ENCODE results near the gene ADGRL3. TPM values are rescaled to one million over a fixed set of nuclear protein-coding genes. Genes with fewer than 3 reads are reported as not detected.

The ADGRL3 gene
- total and polyA plus RNA-seq, 4 donors = 0.39 to 59.9 (median 2.9) TPM

GRCh38 chr4:62051332-62051731 is 851.2 kb downstream of the ADGRL3 start:
- Histone ChIP-seq H3K27ac (ENCODE audit: low read depth in 1 of 2, low read length in 1 of 2) (no peak overlapping the region), H3K9me3 (ENCODE audit: control insufficient read depth in 4 of 4, insufficient read depth in 3 of 4, low read length in 3 of 4) (no peaks in the 10 kb centered on the region), H3K4me1 (ENCODE audit: control insufficient read depth in 5 of 5, insufficient read depth in 5 of 5, low read length in 5 of 5) (no peaks in the 10 kb centered on the region), H3K36me3 (ENCODE audit: control insufficient read depth in 4 of 4, insufficient read depth in 4 of 4, low read length in 4 of 4) (no peaks in the 10 kb centered on the region), H3K4me3 (no peak overlapping the region), H3K27me3 (ENCODE audit: control insufficient read depth in 3 of 3, insufficient read depth in 3 of 3, low read length in 2 of 3) (no peaks in the 10 kb centered on the region), H3K9ac (ENCODE audit: insufficient read depth in 1 of 2, low read length in 2 of 2) (no peak overlapping the region)
- 76 to 78% methylated on average over 3 of the region's 3 CpGs for WGBS, 2 donors
- DNase-seq = no peak
- TF ChIP-seq CTCF (IDR thresholded peaks at IDR 0.05; ENCODE audit: control extremely low read depth, extremely low read depth) = no peak
- no peak for ATAC-seq (ENCODE audit: insufficient read depth, low FRiP score)

GRCh38 chr4:62053974-62054373 is 853.8 kb downstream of the ADGRL3 start:
- Histone ChIP-seq H3K9me3 (ENCODE audit: control insufficient read depth in 4 of 4, insufficient read depth in 3 of 4, low read length in 3 of 4) (no peaks in the 10 kb centered on the region), H3K4me3 (no peak overlapping the region), H3K9ac (ENCODE audit: insufficient read depth in 1 of 2, low read length in 2 of 2) (no peak overlapping the region), H3K36me3 (ENCODE audit: control insufficient read depth in 4 of 4, insufficient read depth in 4 of 4, low read length in 4 of 4) (no peaks in the 10 kb centered on the region), H3K27me3 (ENCODE audit: control insufficient read depth in 3 of 3, insufficient read depth in 3 of 3, low read length in 2 of 3) (no peaks in the 10 kb centered on the region), H3K4me1 (ENCODE audit: control insufficient read depth in 5 of 5, insufficient read depth in 5 of 5, low read length in 5 of 5) (peaks cover 0 to 7% (median 0%) of the 10 kb centered on the region in 5 donors), H3K27ac (ENCODE audit: low read depth in 1 of 2, low read length in 1 of 2) (no peak overlapping the region)
- DNase-seq (no peak), ATAC-seq (ENCODE audit: insufficient read depth, low FRiP score) (no peak)
- no peak for TF ChIP-seq CTCF (IDR thresholded peaks at IDR 0.05; ENCODE audit: control extremely low read depth, extremely low read depth)

GRCh38 chr4:62057031-62057430 is 856.9 kb downstream of the ADGRL3 start:
- Histone ChIP-seq H3K9ac (ENCODE audit: insufficient read depth in 1 of 2, low read length in 2 of 2) (no peak overlapping the region), H3K4me3 (no peak overlapping the region), H3K4me1 (ENCODE audit: control insufficient read depth in 5 of 5, insufficient read depth in 5 of 5, low read length in 5 of 5) (peaks cover 0 to 9% (median 0%) of the 10 kb centered on the region in 5 donors), H3K27me3 (ENCODE audit: control insufficient read depth in 3 of 3, insufficient read depth in 3 of 3, low read length in 2 of 3) (no peaks in the 10 kb centered on the region), H3K36me3 (ENCODE audit: control insufficient read depth in 4 of 4, insufficient read depth in 4 of 4, low read length in 4 of 4) (no peaks in the 10 kb centered on the region), H3K9me3 (ENCODE audit: control insufficient read depth in 4 of 4, insufficient read depth in 3 of 4, low read length in 3 of 4) (no peaks in the 10 kb centered on the region), H3K27ac (ENCODE audit: low read depth in 1 of 2, low read length in 1 of 2) (no peak overlapping the region)
- ATAC-seq (ENCODE audit: insufficient read depth, low FRiP score) (no peak), DNase-seq (no peak)
- TF ChIP-seq CTCF (IDR thresholded peaks at IDR 0.05; ENCODE audit: control extremely low read depth, extremely low read depth) = no peak
- 64 to 91% methylated on average over 1 of the region's 1 CpG for WGBS, 2 donors

- ATAC-seq (ENCODE audit: insufficient read depth, low FRiP score) (no peak), DNase-seq (peak in 2 of 3 donors; percentile 15 to 54)
- 33 to 36% methylated on average over 4 of the region's 4 CpGs for WGBS, 2 donors
These were observed 858.4 kb downstream of the ADGRL3 start for GRCh38 chr4:62058571-62058970.

More at GRCh38 chr4:62058571-62058970, 858.4 kb downstream of the ADGRL3 start:
- no peaks in the 10 kb centered on the region for H3K9me3 ChIP-seq (ENCODE audit: control insufficient read depth in 4 of 4, insufficient read depth in 3 of 4, low read length in 3 of 4)
- no peak overlapping the region for H3K4me3 ChIP-seq
- TF ChIP-seq CTCF (IDR thresholded peaks at IDR 0.05; ENCODE audit: control extremely low read depth, extremely low read depth) = no peak
- no peak overlapping the region for H3K9ac ChIP-seq (ENCODE audit: insufficient read depth in 1 of 2, low read length in 2 of 2)
- H3K27ac ChIP-seq (ENCODE audit: low read depth in 1 of 2, low read length in 1 of 2) = no peak overlapping the region
- no peaks in the 10 kb centered on the region for H3K36me3 ChIP-seq (ENCODE audit: control insufficient read depth in 4 of 4, insufficient read depth in 4 of 4, low read length in 4 of 4)
- H3K4me1 ChIP-seq (ENCODE audit: control insufficient read depth in 5 of 5, insufficient read depth in 5 of 5, low read length in 5 of 5) = peaks cover 0 to 9% (median 0%) of the 10 kb centered on the region in 5 donors
- H3K27me3 ChIP-seq (ENCODE audit: control insufficient read depth in 3 of 3, insufficient read depth in 3 of 3, low read length in 2 of 3) = no peaks in the 10 kb centered on the region
